ENCODE results near the gene ZNF98. TPM values are rescaled to one million over a fixed set of nuclear protein-coding genes. Genes with fewer than 3 reads are reported as not detected.

The ZNF98 gene
- total RNA-seq, result not detected in 2 replicates

DNA sequence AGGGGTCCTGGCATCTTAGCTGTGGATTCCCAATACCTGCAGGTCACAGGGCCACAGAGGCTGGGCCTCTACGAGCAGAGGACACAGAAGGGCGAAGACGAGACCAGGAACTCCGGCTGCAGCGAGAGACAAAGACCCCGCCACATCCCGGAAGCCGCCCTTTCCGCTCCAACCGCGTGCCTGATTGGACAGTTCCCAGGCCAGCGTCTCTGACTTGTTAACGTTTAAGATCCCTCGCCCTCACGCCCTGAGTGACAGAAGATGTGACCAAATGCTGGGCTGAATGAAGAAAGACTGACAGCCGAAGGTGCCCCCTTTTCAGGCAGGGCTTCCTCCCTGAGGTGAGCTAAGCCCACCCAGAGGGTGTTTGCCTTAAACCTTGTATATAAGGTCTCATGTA lies at the start of gene ZNF98:
Gene ZNF98, minus strand, starts transcription at position 136 of the 400 bp plus-strand sequence. Its CDS starts 122 bp downstream, at position 14.

Other genes starting within 250 kb of the ZNF98 start
- 0.07 and 0.13 TPM in 2 replicates for gene ZNF676, start 225.4 kb downstream of the ZNF98 start, total RNA-seq
- not detected in 2 replicates for gene ZNF729, start 135.9 kb downstream of the ZNF98 start, total RNA-seq
- gene ZNF492, start 212.0 kb upstream of the ZNF98 start, total RNA-seq, result 0.20 and 0.26 TPM in 2 replicates

Measured in smooth muscle cell of the pulmonary artery (primary cell).